Activated CD8-positive, alpha-beta memory T cell treated with anti-CD3 and anti-CD28 coated beads, Interleukin-2, amount 50 U/mL, for 1 hour (primary cell): ENCODE data around the gene PHLDA2.

Experiments used
- DNase-seq: peaks from one replicate; pipeline ENCODE4 v3.0.0-alpha.2; 2020; ENCODE audit errors: extremely low read depth

PHLDA2 gene

DNA sequence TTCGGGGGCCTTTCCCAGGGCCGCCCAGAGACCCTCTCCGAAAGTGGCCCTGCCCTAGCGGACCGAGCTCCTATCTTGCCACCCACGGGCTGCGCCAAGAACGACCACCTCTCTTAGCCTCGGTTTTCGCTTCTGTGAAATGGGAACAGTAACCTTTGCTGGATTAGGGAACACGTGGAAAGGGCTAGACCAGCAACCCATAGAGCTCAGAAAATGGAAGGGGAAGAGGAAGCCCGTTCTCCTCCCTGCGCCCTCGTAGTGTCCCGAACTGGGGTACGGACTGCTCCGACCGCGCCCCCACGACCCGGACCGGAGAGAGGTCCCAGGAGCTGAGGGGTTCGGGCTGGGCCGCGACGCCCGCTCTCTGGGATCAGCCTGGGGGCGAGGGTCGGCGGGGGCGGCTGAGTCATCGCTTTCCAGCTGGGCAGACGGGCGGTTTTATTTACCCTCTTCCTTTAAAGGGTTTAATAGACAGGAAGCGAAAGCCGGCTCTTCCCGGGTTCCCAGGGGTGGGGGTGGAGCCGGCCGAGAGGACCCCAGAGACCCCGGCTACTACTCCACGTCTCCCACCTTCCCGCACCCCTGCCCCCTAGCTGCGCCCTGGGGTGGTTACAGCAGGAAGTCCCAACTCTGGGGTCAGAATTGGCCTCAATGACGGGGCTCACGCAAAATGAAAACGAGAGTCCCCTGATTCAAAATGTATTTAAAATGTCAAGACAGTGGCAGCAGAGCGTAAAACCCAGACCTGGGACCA is 907 bp upstream of the PHLDA2 start:
- no peak for DNase-seq

DNA sequence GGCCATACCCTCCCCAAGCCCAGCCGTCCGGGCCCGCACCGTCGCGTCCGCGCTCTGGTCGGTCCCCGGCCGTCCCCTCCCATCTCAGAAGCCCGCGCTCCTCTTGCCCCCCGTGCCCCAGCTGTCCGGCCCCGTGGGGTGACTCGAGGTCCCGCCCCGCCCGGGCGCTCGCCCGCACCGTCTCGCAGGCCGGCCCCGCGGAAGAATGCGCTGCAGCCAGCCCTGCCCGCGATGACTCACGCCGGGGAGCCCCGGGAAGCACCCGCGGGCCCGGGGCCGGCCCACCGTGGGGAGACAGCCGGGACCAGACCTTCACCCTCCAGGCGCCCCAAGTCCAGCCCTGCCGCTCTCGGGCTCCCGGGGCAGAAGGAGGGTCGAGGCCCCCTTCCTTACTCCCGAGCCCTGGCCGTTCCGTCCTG is 320 bp upstream of the PHLDA2 start:
- no peak for DNase-seq

GRCh38 chr11:2927851-2928604 is 1.2 kb downstream of the PHLDA2 start:
- no peak for DNase-seq

DNA sequence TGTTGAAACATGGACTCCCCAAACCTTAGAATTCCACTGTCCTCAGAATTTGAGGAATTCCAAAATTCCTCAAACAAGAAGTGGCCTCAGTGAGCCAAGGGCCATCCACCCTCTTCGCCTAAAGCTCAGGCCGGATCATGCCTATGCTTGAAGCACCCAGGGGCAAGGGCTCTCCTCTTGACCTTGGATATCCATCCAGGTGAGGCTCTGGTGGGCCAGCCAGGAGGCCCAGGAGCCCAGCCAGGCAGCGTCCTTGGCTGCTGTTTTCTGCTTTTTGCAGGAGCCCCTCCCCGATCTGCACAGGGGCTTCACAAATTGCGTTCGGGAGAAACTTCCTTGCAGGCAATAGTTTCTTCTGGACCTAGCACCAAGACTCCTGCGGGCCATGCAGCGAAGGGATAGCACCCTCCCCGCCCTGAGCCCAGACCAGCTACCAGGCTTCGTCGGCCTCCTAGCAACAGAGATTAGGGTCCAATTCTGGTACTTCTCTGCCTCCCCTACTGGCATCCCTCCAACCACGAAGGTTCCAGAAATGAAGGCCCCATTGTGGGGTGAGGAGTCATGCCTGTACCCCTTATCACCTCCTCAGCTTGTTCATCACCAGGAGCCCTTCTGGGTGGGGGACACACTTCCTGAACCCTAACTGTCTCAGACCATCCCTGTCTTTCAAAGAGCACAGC is 2.0 kb downstream of the PHLDA2 start:
- DNase-seq = no peak

GRCh38 chr11:2926611-2927051 is 2.6 kb downstream of the PHLDA2 start:
- no peak for DNase-seq

DNA sequence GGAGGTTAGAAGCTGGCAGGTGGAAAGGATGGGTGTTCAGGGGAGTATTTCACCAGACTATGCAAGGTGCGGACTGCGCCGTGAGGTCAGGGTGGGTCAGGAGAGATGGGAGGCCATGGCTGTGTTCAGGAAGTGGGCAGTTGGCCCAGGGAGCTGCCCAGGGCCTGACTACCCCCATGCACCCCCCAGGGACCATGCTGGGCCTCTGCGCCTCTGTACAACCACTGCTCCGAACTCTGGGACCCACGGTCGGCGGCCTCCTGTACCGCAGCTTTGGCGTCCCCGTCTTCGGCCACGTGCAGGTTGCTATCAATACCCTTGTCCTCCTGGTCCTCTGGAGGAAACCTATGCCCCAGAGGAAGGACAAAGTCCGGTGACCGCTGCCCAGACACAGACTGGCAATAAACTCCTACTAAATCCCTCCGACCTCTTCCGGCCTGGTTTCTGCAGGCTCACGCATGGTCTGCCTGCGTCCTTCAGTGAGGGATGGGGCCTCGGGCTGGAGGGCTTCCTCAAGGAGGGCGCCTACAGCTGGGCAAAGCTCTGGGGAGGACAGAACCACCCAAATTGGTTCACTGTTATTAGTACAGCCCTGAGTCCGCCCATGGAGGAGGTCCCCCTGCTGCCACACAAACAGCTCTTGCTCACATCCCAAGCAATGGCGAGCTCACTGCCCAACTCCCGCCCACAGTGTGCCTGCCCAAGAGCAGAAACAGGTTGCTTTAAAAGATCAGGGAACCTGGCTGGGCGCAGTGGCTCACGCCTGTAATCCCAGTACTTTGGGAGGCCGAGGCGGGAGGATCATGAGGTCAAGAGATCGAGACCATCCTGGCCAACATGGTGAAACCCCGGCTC is 4.2 kb downstream of the PHLDA2 start:
- DNase-seq = no peak

DNA sequence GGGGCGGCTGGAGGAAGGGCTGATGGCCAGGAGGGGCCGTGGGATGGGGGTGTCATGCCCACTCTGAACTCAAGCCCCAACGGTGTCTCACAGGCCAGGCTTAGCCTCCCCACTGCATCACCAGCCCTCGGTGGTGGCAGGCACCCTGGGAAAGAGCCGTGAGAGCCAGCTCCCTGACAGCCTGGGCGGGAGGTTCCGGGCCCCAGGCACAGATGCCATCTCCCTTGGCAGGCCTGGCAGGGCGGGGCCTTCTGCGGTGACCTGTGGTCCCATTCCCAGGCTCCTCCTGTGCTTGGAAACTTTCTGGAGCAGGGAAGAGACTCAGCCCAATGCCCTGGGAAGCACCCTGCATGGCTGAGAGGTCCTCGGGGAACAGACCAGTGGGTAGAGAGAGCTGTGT is 4.8 kb downstream of the PHLDA2 start:
- no peak for DNase-seq

DNA sequence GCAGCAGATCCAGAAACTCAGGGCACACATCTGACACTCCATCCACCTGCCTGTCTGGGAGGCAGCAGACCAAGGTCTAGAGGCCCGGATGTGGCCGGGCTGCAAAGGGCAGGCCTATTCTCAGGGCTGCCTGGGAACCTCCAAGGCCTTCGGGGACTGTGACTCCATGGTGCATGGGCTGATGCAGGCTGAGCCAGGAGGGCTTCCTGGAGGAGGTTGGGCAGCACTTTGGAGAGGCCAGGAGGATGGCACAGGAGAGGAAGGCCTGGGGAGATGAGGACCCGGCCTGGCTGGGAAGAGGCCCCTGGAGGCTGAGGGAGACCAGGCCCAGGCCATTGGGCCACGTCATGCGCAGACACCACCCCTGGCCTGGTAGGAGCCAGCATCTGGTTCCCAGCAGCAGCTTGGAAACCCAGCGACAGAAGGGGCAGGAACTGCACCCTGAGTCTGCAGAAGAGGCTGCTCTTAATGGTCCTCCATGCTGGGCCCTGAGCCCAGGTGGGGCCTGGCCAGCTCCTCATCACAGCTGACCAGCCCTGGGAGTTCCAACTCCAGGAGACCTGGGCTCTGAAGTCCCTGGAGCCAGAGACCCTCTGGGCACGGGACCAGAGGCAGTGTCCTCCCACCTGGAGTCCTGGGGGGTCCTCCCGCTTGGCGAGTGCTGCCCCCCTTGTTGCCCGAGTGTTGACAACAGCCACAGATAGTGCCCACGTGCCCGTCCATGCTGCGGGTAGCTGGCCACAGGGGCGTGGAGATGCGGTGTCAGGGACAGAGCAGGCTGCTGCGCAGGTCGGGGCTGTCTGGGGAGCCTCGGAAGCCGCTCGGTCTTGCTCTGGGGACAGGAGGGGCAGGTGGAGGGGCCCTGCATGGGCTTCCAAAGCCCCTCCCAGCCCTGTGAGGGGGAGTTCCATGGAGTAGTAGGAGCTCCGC is 5.5 kb downstream of the PHLDA2 start:
- DNase-seq = no peak

- no peak for DNase-seq
Observed at GRCh38 chr11:2922655-2923054, 6.6 kb downstream of the PHLDA2 start.

DNA sequence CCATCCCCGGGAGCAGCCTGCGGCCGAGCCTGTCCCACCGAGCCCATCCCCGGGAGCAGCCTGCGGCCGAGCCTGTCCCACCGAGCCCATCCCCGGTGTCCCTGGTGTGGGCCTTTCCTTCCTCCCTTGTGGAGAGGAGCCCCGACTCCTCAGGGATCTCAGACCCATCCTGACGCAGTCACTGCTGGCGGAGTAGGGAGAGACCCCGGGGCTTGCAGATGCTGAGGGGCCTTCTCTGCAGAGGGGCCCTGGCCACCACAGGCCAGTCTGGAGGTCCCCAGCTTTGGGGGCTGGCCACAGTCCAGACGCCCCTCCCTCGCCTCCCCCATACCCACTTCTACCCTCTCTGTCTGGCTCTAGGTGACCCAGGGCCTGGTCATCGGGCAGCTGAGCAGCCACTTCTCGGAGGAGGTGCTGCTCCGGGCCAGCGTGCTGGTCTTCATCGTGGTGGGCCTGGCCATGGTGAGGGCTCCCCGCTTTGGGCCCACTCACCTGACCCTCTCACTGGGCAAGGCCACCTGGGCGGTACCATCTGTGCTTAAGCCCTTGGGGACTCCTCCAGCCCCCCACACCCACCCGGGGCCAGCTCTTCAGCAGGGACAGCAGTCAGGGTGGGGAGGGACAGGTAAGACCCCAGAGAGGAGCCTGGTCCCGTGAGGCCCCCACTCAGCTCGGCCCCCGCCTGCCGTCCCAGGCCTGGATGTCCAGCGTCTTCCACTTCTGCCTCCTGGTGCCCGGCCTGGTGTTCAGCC is 7.3 kb downstream of the PHLDA2 start:
- DNase-seq = no peak

DNA sequence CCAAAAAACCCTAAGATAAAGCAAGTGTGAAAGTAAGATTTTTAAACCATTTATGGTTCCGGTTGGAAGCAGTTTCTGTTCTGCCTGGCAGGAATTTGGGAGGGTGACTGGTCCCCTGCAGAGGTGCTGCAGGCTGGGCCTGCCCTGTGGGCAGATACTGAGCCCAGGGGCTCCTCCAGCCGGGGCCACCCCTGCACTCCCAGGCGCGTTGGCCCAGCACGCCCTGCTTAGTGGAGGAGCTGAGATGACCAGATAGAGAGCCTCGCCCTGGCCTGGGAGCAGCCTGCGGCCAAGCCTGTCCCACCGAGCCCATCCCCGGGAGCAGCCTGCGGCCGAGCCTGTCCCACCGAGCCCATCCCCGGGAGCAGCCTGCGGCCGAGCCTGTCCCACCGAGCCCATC is 8.0 kb downstream of the PHLDA2 start:
- no peak for DNase-seq

- DNase-seq = no peak
Observed at GRCh38 chr11:2920343-2920742, 8.9 kb downstream of the PHLDA2 start.

DNA sequence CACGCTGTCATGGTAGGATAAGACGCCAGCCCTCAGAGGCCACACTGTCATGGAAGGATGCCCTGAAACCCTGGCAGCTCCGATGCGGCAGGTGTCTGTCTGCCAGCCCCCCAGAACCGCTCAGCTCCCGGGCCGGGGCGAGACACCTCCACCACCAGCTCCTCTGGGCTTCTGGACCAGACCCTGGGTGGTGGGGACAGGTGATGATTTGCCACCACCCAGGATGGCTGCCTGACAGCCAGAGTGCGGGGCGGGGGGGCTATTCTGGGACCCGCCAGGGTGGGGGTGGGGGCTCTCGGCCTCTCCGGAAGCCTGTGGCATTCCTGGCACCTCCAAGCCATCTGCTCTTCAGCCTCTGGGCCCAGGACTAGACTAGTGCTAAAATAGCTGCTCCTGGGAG is 9.4 kb downstream of the PHLDA2 start:
- DNase-seq = no peak

GRCh38 chr11:2919188-2919587 is 10.0 kb downstream of the PHLDA2 start:
- no peak for DNase-seq

DNA sequence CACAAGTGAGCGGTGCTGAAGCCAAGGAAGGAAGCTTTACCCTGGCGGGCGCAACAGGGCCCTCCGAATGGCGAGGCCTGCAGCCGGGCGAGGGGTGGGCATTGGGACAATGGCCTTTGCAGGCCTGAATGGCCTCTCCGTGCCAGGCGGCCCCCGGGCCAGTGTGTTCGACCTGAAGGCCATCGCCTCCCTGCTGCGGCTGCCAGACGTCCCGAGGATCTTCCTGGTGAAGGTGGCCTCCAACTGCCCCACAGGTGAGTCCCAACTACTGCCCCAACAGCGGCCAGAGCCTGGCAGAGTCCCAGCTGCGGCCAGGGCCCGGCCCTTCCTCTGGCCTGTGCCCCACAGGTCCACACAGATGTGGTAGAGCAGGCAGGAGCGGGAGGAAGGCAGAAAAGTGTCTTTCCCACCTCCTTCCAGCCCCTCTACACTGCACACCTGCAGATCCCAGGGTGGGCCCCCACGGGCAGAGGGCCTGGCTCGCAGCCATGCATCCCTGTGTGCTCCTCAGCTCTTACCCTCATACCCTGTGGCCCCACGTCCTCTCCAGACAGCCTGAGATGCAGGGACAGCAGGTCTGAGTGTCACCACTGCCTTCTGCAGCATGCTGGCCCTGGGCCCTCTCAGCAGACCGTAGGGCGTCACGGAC is 11.3 kb downstream of the PHLDA2 start:
- no peak for DNase-seq

DNA sequence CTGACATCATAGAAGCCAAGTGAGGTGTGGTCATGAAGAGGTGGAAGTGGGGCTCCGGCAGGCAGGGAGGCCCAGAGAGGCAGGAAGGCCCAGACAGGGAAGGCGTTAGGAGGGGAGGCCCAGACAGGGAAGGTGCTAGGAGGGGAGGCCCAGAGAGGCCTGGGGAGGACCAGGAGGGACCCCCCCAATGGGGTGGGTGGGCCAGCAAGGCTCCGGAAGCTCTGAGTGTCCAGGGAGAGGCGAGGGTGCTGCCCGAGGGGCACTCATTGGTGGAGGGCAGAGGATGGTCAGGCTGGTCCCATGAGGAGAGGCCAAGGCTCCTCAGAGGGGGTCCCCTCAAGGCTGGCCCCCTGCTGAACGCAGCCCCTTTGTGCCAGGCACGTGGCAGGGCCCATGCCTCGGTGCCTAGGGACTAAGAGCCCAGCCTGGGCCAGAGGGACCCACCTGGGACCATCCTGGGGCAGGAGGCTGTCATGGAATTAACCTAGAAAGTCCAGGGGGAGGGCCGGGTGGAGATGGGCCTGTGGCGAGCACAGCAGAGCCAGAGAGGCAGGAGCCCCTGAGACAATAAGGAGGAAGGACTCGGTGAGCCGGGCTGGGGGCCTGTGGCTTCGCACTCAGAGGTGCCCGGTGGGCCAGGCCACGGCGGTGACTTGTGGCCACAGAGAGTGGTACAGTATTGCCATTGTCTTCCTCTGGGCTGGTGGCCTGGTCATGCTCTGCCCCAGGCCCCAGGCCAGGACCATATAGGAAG is 12.2 kb downstream of the PHLDA2 start:
- DNase-seq = no peak

- DNase-seq = no peak
Observed at GRCh38 chr11:2916114-2916891, 12.9 kb downstream of the PHLDA2 start.

- DNase-seq = no peak
Observed at GRCh38 chr11:2915473-2915872, 13.7 kb downstream of the PHLDA2 start.
